Endothelial cell of umbilical vein (primary cell): Measurements from ENCODE around the gene SPTLC3. TPM values are rescaled to one million over a fixed set of nuclear protein-coding genes. Genes with fewer than 3 reads are reported as not detected.

Source experiments
- BruUV-seq: library from RNA; stranded (reverse); fragments of 400-500 nt; replicated peaks from 2 replicates; lab custom pipeline; 2021; lab: Mats Ljungman, UMichigan
- CTCF ChIA-PET: fragments of 300-600, 350-600 bp; sonication (Branson Sonifier 250); formaldehyde crosslinking; loops from one replicate; lab custom pipeline; 2021; ENCODE audit warnings: antibody characterized with exemption, inconsistent platforms; lab: Charles Lee
- POLR2A ChIA-PET: fragments of 300-600, 350-600 bp; sonication (Branson Sonifier 250); formaldehyde crosslinking; loops from one replicate; lab custom pipeline; 2021; ENCODE audit warnings: antibody characterized with exemption, inconsistent platforms; lab: Charles Lee
- DNase-seq: peaks from one replicate; pipeline ENCODE4 v3.0.0-alpha.2; 2011; ENCODE audit warnings: low read depth, low spot score
- FAIRE-seq: peaks from 2 replicates; lab custom pipeline; 2011; peaks lifted over from hg19 to GRCh38; lab: Jason Lieb, UNC
- H2AFZ ChIP-seq: 2 replicates; pipeline ENCODE4 v1.6.0; 2012; ENCODE audit warnings: low read depth, low read length, control low read depth, inconsistent platforms
- H3K27ac ChIP-seq: 2 replicates; pipeline ENCODE4 v1.5.1; 2011; ENCODE audit warnings: low read depth, mild to moderate bottlenecking, control low read depth, low read length, moderate library complexity; ENCODE audit not compliant: insufficient read depth
- H3K27me3 ChIP-seq, 2 experiments: 2 replicates each; pipeline versions ENCODE4 v1.6.0 to v1.6.1; 2011; ENCODE audit warnings: low read length in 2 of 2, mixed read lengths in 1 of 2; ENCODE audit not compliant: control insufficient read depth in 2 of 2, insufficient read depth in 2 of 2
- H3K36me3 ChIP-seq, 2 experiments: 2 replicates in 1 of 2; 3 replicates in 1 of 2; pipeline ENCODE4 v1.5.1; 2011; ENCODE audit warnings: low read length in 2 of 2, mild to moderate bottlenecking in 1 of 2, moderate library complexity in 1 of 2; ENCODE audit not compliant: control insufficient read depth in 2 of 2, insufficient read depth in 2 of 2; ENCODE audit errors: extremely low read depth in 1 of 2
- H3K4me1 ChIP-seq: 3 replicates; pipeline ENCODE4 v1.5.1; 2011; ENCODE audit warnings: mild to moderate bottlenecking, low read length; ENCODE audit not compliant: control insufficient read depth, insufficient read depth; ENCODE audit errors: extremely low read depth
- H3K4me2 ChIP-seq: 2 replicates; pipeline ENCODE4 v1.6.1; 2011; ENCODE audit warnings: low read length, control low read depth, mixed read lengths; ENCODE audit not compliant: insufficient read depth
- H3K4me3 ChIP-seq, 3 experiments: fragments of 200-600 bp in 1 of 3; sonication (generic), shearing (Covaris generic) in 1 of 3; replicated peaks in 1 of 3; 2 replicates each; pipeline ENCODE4 v1.5.1; 2011 to 2016; ENCODE audit warnings: control low read depth in 3 of 3, low read length in 3 of 3, mild to moderate bottlenecking in 2 of 3, inconsistent platforms in 1 of 3, low read depth in 1 of 3, moderate library complexity in 1 of 3; ENCODE audit not compliant: insufficient read depth in 1 of 3
- H3K79me2 ChIP-seq: 2 replicates; pipeline ENCODE4 v1.6.0; 2012; ENCODE audit warnings: low read length, inconsistent platforms; ENCODE audit not compliant: control insufficient read depth, insufficient read depth
- H3K9ac ChIP-seq: replicated peaks from 2 replicates; pipeline ENCODE3; 2011; ENCODE audit warnings: low read length, control low read depth; ENCODE audit not compliant: insufficient read depth; ENCODE audit errors: extremely low read depth
- H3K9me1 ChIP-seq: replicated peaks from 3 replicates; pipeline ENCODE4 v1.6.0; 2011; ENCODE audit warnings: mild to moderate bottlenecking, low read length; ENCODE audit not compliant: control insufficient read depth, insufficient read depth; ENCODE audit errors: extremely low read depth
- H3K9me3 ChIP-seq: replicated peaks from 2 replicates; pipeline ENCODE4 v1.5.1; 2012; ENCODE audit warnings: low read length, inconsistent platforms; ENCODE audit not compliant: control insufficient read depth, insufficient read depth
- H4K20me1 ChIP-seq: replicated peaks from 2 replicates; pipeline ENCODE3; 2011; ENCODE audit warnings: mild to moderate bottlenecking, low read length; ENCODE audit not compliant: control insufficient read depth, insufficient read depth; ENCODE audit errors: extremely low read depth
- CTCF ChIP-seq, 2 donors: IDR thresholded peaks; 1 replicate in 1 of 2; 2 replicates in 1 of 2; pipeline ENCODE4 v1.5.1; 2011; ENCODE audit warnings: low read length in 2 of 2, mild to moderate bottlenecking in 2 of 2, moderate library complexity in 2 of 2, control low read depth in 1 of 2, inconsistent platforms in 1 of 2, low read depth in 1 of 2; ENCODE audit not compliant: insufficient read depth in 1 of 2; ENCODE audit errors: extremely low read depth in 1 of 2
- EZH2 ChIP-seq: IDR thresholded peaks from 2 replicates; pipeline ENCODE4 v1.6.1; 2012; ENCODE audit warnings: borderline replicate concordance, low read depth, mild to moderate bottlenecking, moderate library complexity, low read length, inconsistent platforms; ENCODE audit not compliant: severe bottlenecking
- GATA2 ChIP-seq: IDR thresholded peaks from 2 replicates; pipeline ENCODE4 v1.7.0; 2011; ENCODE audit warnings: low read depth, mild to moderate bottlenecking, moderate library complexity, mixed read lengths, low read length; ENCODE audit not compliant: insufficient read length, insufficient read depth
- JUN ChIP-seq: IDR thresholded peaks from 2 replicates; pipeline ENCODE4 v1.6.1; 2011; ENCODE audit warnings: borderline replicate concordance, low read depth; ENCODE audit not compliant: insufficient read length, insufficient read depth
- MYC ChIP-seq: IDR thresholded peaks from one replicate; pipeline ENCODE4 v1.6.1; 2011; ENCODE audit warnings: mild to moderate bottlenecking, low read depth, low read length
- POLR2A ChIP-seq: IDR thresholded peaks from 2 replicates; pipeline ENCODE4 v1.6.1; 2012; ENCODE audit warnings: low read depth, mild to moderate bottlenecking, control low read depth, low read length
- dilution Hi-C: fragments of 300-500 bp; cut with MboI; formaldehyde crosslinking; loops from one replicate; pipeline ENCODE4 v1.15.0; 2019; ENCODE audit warnings: low sequenced_read_pairs; ENCODE audit not compliant: extremely low pct_ligation_motif_present
- intact Hi-C: fragments of 100-400 bp; cut with micrococcal nuclease; formaldehyde crosslinking; loops from one replicate; pipeline ENCODE4 v1.10.0; 2022
- polyA plus RNA-seq, 4 experiments: library from polyadenylated mRNA; depleted of rRNA in 3 of 4; stranded (reverse) in 3 of 4; unstranded in 1 of 4; fragments of >200 nt; gene quantifications; 2 replicates each; pipeline versions ENCODE4 v1.2.1 to v1.2.3, GENCODE V29; 2011 to 2012; ENCODE audit warnings: missing spikeins in 1 of 4
- total RNA-seq: library from RNA; stranded (reverse); gene quantifications from 2 replicates; pipeline ENCODE4 v1.2.3, GENCODE V29; 2021

The SPTLC3 gene
- total and polyA plus RNA-seq, 2 donors (not counting 3 experiments of a cell fraction or from before 2014, with no cell fraction given): 0.29 to 0.35 TPM

GRCh38 chr20:12970372-12970821 is 38.4 kb upstream of the SPTLC3 start:
- no TSS peak for BruUV-seq
- Histone ChIP-seq H3K9ac (no peak overlapping the region), H3K9me1 (no peaks in the 10 kb centered on the region), H4K20me1 (no peaks in the 10 kb centered on the region), H3K79me2 (no peaks in the 10 kb centered on the region), H3K4me3 (no peak overlapping the region), H3K4me2 (no peak overlapping the region), H3K9me3 (no peaks in the 10 kb centered on the region), H3K27ac (no peak overlapping the region), H2AFZ (no peak overlapping the region), H3K4me1 (no peaks in the 10 kb centered on the region), H3K36me3 (no peaks in the 10 kb centered on the region), H3K27me3 (peaks cover 0 to 6% of the 10 kb centered on the region in 2 experiments)
- intact Hi-C loops (loop anchor here (1.0 to 2.0 kb wide), 2 partner anchors 136 to 332 kb away; no protein-coding TSS in a partner anchor), dilution Hi-C loops (no loop called here)
- peak; percentile 24 for FAIRE-seq
- ChIA-PET CTCF (interaction anchor here (0.6 to 11.3 kb wide), 21 partner anchors 8 to 1083 kb away, joined by 3 to 299 read pairs (median 4); no protein-coding TSS in a partner anchor), POLR2A (no interaction called here)
- peak; percentile 56 for DNase-seq
- peak; percentile 27 to 42 for TF ChIP-seq CTCF (IDR thresholded peaks at IDR 0.05; ENCODE audit: extremely low read depth in 1 of 2, insufficient read depth in 1 of 2, low read depth in 1 of 2, low read length in 2 of 2)
- no peak for TF ChIP-seq JUN

GRCh38 chr20:12975833-12976608 is 32.8 kb upstream of the SPTLC3 start:
- no peaks in the 10 kb centered on the region for H3K9me1 ChIP-seq
- no peak overlapping the region for H3K9ac ChIP-seq
- intact Hi-C loops: no loop called here
- no TSS peak for BruUV-seq
- DNase-seq: no peak
- H3K4me2 ChIP-seq: no peak overlapping the region
- H2AFZ ChIP-seq: no peak overlapping the region
- no peaks in the 10 kb centered on the region for H3K36me3 ChIP-seq
- no peaks in the 10 kb centered on the region for H3K79me2 ChIP-seq
- ChIA-PET POLR2A (no interaction called here), CTCF (interaction anchor here (1.5 kb wide), 1 partner anchor 571 kb away, joined by 3 read pairs; no protein-coding TSS in a partner anchor)
- no peak overlapping the region for H3K27ac ChIP-seq
- no peak for TF ChIP-seq JUN
- TF ChIP-seq MYC: no peak
- TF ChIP-seq GATA2: no peak
- TF ChIP-seq POLR2A: no peak
- TF ChIP-seq EZH2: no peak
- H3K4me1 ChIP-seq: no peaks in the 10 kb centered on the region
- H3K27me3 ChIP-seq: peaks cover 0 to under 1% of the 10 kb centered on the region in 2 experiments
- H3K9me3 ChIP-seq: no peaks in the 10 kb centered on the region
- no peaks in the 10 kb centered on the region for H4K20me1 ChIP-seq
- no peak for FAIRE-seq
- H3K4me3 ChIP-seq: no peak overlapping the region
- dilution Hi-C loops: no loop called here
